ENCODE results near the gene CYB5D1. TPM values are rescaled to one million over a fixed set of nuclear protein-coding genes. Genes with fewer than 3 reads are reported as not detected.

The CYB5D1 gene
- total RNA-seq, 2 experiments from 2014 or later, result 18.1 to 24.8 TPM

DNA sequence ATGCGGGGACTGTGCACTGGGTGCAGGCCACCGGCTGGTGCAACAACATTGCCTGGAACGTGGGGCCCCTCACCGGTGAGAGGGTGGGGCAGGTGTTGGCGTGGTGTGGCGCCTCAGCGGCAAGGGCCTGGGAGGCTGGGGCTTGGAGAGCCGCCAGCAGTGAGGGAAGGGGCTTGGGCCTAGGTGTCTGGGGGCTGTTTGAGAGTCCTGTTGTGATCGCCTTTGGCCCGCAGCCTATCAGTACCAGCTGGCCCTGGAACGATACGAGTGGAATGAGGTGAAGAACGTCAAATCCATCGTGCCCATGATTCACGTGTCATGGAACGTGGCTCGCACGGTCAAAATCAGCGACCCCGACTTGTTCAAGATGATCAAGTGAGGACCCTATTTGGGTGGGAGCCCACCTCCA lies 5.5 kb upstream of the CYB5D1 start:
- Histone ChIP-seq H3K9me2 (ENCODE audit: insufficient read depth, low read length) (no peaks in the 10 kb centered on the region), H3K4me2 (ENCODE audit: low read length) (peak overlapping the region; percentile 28; the same call in 1 of the 2 replicates), H3K27ac (ENCODE audit: low read depth, low read length, poor library complexity, severe bottlenecking) (peak overlapping the region; percentile 6), H3K36me3 (ENCODE audit: insufficient read depth, low read length) (peaks cover 76% of the 10 kb centered on the region), H3K4me3 (ENCODE audit: low read depth, low read length, poor library complexity, severe bottlenecking) (no peak overlapping the region), H3K9me3 (ENCODE audit: low read length) (no peaks in the 10 kb centered on the region), H3K4me1 (ENCODE audit: insufficient read depth, low read length, poor library complexity, severe bottlenecking) (peaks cover 31% of the 10 kb centered on the region), H2AFZ (ENCODE audit: low read length) (no peak overlapping the region), H4K20me1 (ENCODE audit: insufficient read depth, low read length) (no peaks in the 10 kb centered on the region), H3K79me2 (ENCODE audit: insufficient read depth, low read depth, low read length) (peaks cover 11% of the 10 kb centered on the region; the same call in 1 of the 2 replicates)
- no peak for DNase-seq (ENCODE audit: low spot score)
- intact Hi-C loops (cut with micrococcal nuclease; ENCODE audit: unreplicated experiment), result no loop called here
- TF ChIP-seq, protein P1, sequence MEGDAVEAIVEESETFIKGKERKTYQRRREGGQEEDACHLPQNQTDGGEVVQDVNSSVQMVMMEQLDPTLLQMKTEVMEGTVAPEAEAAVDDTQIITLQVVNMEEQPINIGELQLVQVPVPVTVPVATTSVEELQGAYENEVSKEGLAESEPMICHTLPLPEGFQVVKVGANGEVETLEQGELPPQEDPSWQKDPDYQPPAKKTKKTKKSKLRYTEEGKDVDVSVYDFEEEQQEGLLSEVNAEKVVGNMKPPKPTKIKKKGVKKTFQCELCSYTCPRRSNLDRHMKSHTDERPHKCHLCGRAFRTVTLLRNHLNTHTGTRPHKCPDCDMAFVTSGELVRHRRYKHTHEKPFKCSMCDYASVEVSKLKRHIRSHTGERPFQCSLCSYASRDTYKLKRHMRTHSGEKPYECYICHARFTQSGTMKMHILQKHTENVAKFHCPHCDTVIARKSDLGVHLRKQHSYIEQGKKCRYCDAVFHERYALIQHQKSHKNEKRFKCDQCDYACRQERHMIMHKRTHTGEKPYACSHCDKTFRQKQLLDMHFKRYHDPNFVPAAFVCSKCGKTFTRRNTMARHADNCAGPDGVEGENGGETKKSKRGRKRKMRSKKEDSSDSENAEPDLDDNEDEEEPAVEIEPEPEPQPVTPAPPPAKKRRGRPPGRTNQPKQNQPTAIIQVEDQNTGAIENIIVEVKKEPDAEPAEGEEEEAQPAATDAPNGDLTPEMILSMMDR (conservative IDR thresholded peaks at IDR 0.05; ENCODE audit: low read length), result no peak
- no peak for TF ChIP-seq EZH2phosphoT487 (IDR thresholded peaks at IDR 0.05; ENCODE audit: borderline replicate concordance, low read depth, low read length)
- BruUV-seq (replicated peaks), result no TSS peak
- CTCF ChIA-PET (ENCODE audit: unreplicated experiment), result no interaction called here
- POLR2A ChIA-PET, result no interaction called here

DNA sequence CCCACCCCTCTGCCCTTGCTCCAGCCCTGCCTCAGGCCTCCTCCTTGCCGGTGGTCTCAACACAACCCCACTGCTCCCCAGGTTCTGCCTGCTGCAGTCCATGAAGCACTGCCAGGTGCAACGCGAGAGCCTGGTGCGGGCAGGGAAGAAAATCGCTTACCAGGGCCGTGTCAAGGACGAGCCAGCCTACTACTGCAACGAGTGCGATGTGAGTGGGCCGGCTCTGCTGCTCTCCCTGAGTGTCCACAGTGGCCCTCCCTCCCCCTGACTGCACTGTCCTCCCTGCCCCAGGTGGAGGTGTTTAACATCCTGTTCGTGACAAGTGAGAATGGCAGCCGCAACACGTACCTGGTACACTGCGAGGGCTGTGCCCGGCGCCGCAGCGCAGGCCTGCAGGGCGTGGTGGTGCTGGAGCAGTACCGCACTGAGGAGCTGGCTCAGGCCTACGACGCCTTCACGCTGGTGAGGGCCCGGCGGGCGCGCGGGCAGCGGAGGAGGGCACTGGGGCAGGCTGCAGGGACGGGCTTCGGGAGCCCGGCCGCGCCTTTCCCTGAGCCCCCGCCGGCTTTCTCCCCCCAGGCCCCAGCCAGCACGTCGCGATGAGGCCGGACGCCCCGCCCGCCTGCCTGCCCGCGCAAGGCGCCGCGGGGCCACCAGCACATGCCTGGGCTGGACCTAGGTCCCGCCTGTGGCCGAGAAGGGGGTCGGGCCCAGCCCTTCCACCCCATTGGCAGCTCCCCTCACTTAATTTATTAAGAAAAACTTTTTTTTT lies 4.7 kb upstream of the CYB5D1 start:
- DNase-seq (ENCODE audit: low spot score), result no peak
- H3K9me3 ChIP-seq (ENCODE audit: low read length), result no peaks in the 10 kb centered on the region
- peaks cover 13% of the 10 kb centered on the region; the same call in 1 of the 2 replicates for H3K79me2 ChIP-seq (ENCODE audit: insufficient read depth, low read depth, low read length)
- no peak overlapping the region for H3K4me3 ChIP-seq (ENCODE audit: low read depth, low read length, poor library complexity, severe bottlenecking)
- H3K27ac ChIP-seq (ENCODE audit: low read depth, low read length, poor library complexity, severe bottlenecking), result no peak overlapping the region
- CTCF ChIA-PET (ENCODE audit: unreplicated experiment), result no interaction called here
- no peaks in the 10 kb centered on the region for H3K9me2 ChIP-seq (ENCODE audit: insufficient read depth, low read length)
- peaks cover 74% of the 10 kb centered on the region for H3K36me3 ChIP-seq (ENCODE audit: insufficient read depth, low read length)
- no peak overlapping the region for H2AFZ ChIP-seq (ENCODE audit: low read length)
- POLR2A ChIA-PET, result no interaction called here
- no peaks in the 10 kb centered on the region for H4K20me1 ChIP-seq (ENCODE audit: insufficient read depth, low read length)
- TF ChIP-seq EZH2phosphoT487 (IDR thresholded peaks at IDR 0.05; ENCODE audit: borderline replicate concordance, low read depth, low read length), result no peak
- TF ChIP-seq, protein P1 (conservative IDR thresholded peaks at IDR 0.05; ENCODE audit: low read length), result no peak
- no peak overlapping the region for H3K4me2 ChIP-seq (ENCODE audit: low read length)
- BruUV-seq (replicated peaks), result no TSS peak
- intact Hi-C loops (cut with micrococcal nuclease; ENCODE audit: unreplicated experiment), result no loop called here
- peaks cover 31% of the 10 kb centered on the region for H3K4me1 ChIP-seq (ENCODE audit: insufficient read depth, low read length, poor library complexity, severe bottlenecking)

DNA sequence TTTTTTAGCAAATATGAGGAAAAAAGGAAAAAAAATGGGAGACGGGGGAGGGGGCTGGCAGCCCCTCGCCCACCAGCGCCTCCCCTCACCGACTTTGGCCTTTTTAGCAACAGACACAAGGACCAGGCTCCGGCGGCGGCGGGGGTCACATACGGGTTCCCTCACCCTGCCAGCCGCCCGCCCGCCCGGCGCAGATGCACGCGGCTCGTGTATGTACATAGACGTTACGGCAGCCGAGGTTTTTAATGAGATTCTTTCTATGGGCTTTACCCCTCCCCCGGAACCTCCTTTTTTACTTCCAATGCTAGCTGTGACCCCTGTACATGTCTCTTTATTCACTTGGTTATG lies 4.1 kb upstream of the CYB5D1 start:
- intact Hi-C loops (cut with micrococcal nuclease; ENCODE audit: unreplicated experiment), result no loop called here
- DNase-seq (ENCODE audit: low spot score), result no peak
- peaks cover 19% of the 10 kb centered on the region for H3K79me2 ChIP-seq (ENCODE audit: insufficient read depth, low read depth, low read length)
- peaks cover 2% of the 10 kb centered on the region; the same call in 1 of the 2 replicates for H4K20me1 ChIP-seq (ENCODE audit: insufficient read depth, low read length)
- H3K4me3 ChIP-seq (ENCODE audit: low read depth, low read length, poor library complexity, severe bottlenecking), result no peak overlapping the region
- no peak overlapping the region for H3K4me2 ChIP-seq (ENCODE audit: low read length)
- H3K4me1 ChIP-seq (ENCODE audit: insufficient read depth, low read length, poor library complexity, severe bottlenecking), result peaks cover 33% of the 10 kb centered on the region
- no peak overlapping the region for H2AFZ ChIP-seq (ENCODE audit: low read length)
- TF ChIP-seq, protein P1 (conservative IDR thresholded peaks at IDR 0.05; ENCODE audit: low read length), result no peak
- no peak for TF ChIP-seq EZH2phosphoT487 (IDR thresholded peaks at IDR 0.05; ENCODE audit: borderline replicate concordance, low read depth, low read length)
- peaks cover 75% of the 10 kb centered on the region for H3K36me3 ChIP-seq (ENCODE audit: insufficient read depth, low read length)
- H3K9me3 ChIP-seq (ENCODE audit: low read length), result no peaks in the 10 kb centered on the region
- ChIA-PET CTCF (ENCODE audit: unreplicated experiment) (no interaction called here), POLR2A (no interaction called here)
- H3K27ac ChIP-seq (ENCODE audit: low read depth, low read length, poor library complexity, severe bottlenecking), result no peak overlapping the region
- no TSS peak for BruUV-seq (replicated peaks)
- no peaks in the 10 kb centered on the region for H3K9me2 ChIP-seq (ENCODE audit: insufficient read depth, low read length)

All from OCI-LY7 (cell line).